SH-SY5Y (cell line): ENCODE results near the gene NENF.

ENCODE experiments used
- GATA2 ChIP-seq: IDR thresholded peaks from 2 replicates; pipeline ENCODE4 v1.6.1; 2011; ENCODE audit warnings: mild to moderate bottlenecking, low read depth, low read length
- GATA3 ChIP-seq: IDR thresholded peaks from 2 replicates; pipeline ENCODE4 v1.6.1; 2011; ENCODE audit warnings: low read depth, mild to moderate bottlenecking, low read length, moderate library complexity

NENF gene

GRCh38 chr1:212490276-212490675, 57.6 kb downstream of the NENF start:
- no peak for TF ChIP-seq GATA3
- TF ChIP-seq GATA2 = no peak

DNA sequence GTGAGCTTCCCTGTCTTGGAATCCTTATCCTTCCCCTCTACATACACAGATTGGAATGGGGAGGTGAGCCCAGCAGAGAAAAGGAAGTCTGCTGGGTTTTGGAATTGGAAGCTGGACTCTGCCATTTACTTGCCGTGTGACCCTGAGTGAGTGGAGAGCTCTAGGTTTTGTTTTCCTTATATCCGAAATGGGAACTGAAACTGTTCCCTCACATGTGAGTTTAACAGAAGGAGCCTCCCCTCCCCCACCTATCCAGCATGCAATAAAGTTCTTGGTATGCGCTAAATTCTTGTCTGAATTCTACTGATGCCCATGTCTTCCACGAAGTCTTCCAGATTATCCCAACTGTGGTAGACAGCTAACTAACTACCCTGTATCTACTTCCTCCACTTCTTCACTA, 58.7 kb downstream of the NENF start:
- no peak for TF ChIP-seq GATA2
- no peak for TF ChIP-seq GATA3
